SK-N-SH (cell line): ENCODE results near the gene ESPNL. TPM values are rescaled to one million over a fixed set of nuclear protein-coding genes. Genes with fewer than 3 reads are reported as not detected.

Experiments used
- CTCF ChIA-PET: fragments of 300-600, 350-600 bp; formaldehyde crosslinking; extraction: SDS; loops from one replicate; lab custom pipeline; 2021; lab: Yijun Ruan, JAX
- POLR2A ChIA-PET: fragments of 350-600 bp; sonication (Branson Sonifier 250); formaldehyde crosslinking; extraction: SDS; loops from one replicate; lab custom pipeline; 2020; ENCODE audit warnings: antibody characterized with exemption, inconsistent platforms; lab: Yijun Ruan, JAX
- DNase-seq: peaks from one replicate; pipeline ENCODE4 v3.0.0; 2012
- H2AFZ ChIP-seq: fragments of 200-600 bp; sonication (generic); 2 replicates; pipeline ENCODE4 v1.8.1; 2016; ENCODE audit warnings: antibody characterized with exemption, mild to moderate bottlenecking, low read depth
- H3F3A ChIP-seq: fragments of 200-600 bp; sonication (generic); replicated peaks from 2 replicates; pipeline ENCODE3; 2016; ENCODE audit warnings: antibody characterized with exemption, mild to moderate bottlenecking; ENCODE audit not compliant: insufficient read depth
- H3K27ac ChIP-seq, 2 experiments: fragments of 200-500 bp in 1 of 2; fragments of 200-600 bp in 1 of 2; sonication (Bioruptor generic) in 1 of 2; sonication (generic), shearing (Covaris generic) in 1 of 2; 2 replicates each; pipeline versions ENCODE4 v1.5.1 to v1.6.1; 2014 to 2016; ENCODE audit warnings: low read depth in 2 of 2, inconsistent platforms in 1 of 2, low read length in 1 of 2, mild to moderate bottlenecking in 1 of 2, mixed read lengths in 1 of 2
- H3K27me3 ChIP-seq: fragments of 200-600 bp; sonication (generic), shearing (Covaris generic); 2 replicates; pipeline ENCODE4 v1.6.1; 2016; ENCODE audit warnings: mixed run types; ENCODE audit not compliant: insufficient read depth
- H3K36me3 ChIP-seq, 2 experiments: fragments of 200-500 bp in 1 of 2; fragments of 200-600 bp in 1 of 2; sonication (Bioruptor generic) in 1 of 2; sonication (generic) in 1 of 2; replicated peaks in 1 of 2; 2 replicates each; pipeline versions ENCODE3 to v1.5.1; 2014 to 2016; ENCODE audit warnings: low read length in 1 of 2, mild to moderate bottlenecking in 1 of 2; ENCODE audit not compliant: insufficient read depth in 2 of 2, control insufficient read depth in 1 of 2
- H3K4me1 ChIP-seq, 2 experiments: fragments of 200-500 bp in 1 of 2; fragments of 200-600 bp in 1 of 2; sonication (Bioruptor generic) in 1 of 2; sonication (generic), shearing (Covaris generic) in 1 of 2; 2 replicates each; pipeline versions ENCODE4 v1.5.1 to v1.6.1; 2014 to 2016; ENCODE audit warnings: low read depth in 1 of 2, low read length in 1 of 2, mixed run types in 1 of 2; ENCODE audit not compliant: insufficient read depth in 2 of 2, control insufficient read depth in 1 of 2
- H3K4me2 ChIP-seq: fragments of 200-600 bp; sonication (generic), shearing (Covaris generic); 2 replicates; pipeline ENCODE4 v1.6.1; 2017; ENCODE audit warnings: mixed run types
- H3K4me3 ChIP-seq, 2 experiments: fragments of 200-500 bp in 1 of 2; fragments of 200-600 bp in 1 of 2; sonication (Bioruptor generic) in 1 of 2; sonication (generic), shearing (Covaris generic) in 1 of 2; 2 replicates each; pipeline versions ENCODE4 v1.5.1 to v1.8.1; 2014 to 2016; ENCODE audit warnings: low read depth in 2 of 2, inconsistent platforms in 1 of 2, low read length in 1 of 2, mild to moderate bottlenecking in 1 of 2, mixed read lengths in 1 of 2, moderate library complexity in 1 of 2
- H3K79me2 ChIP-seq: fragments of 200-600 bp; sonication (generic); 2 replicates; pipeline ENCODE4 v1.8.1; 2017; ENCODE audit warnings: mild to moderate bottlenecking; ENCODE audit not compliant: insufficient read depth
- H3K9ac ChIP-seq: fragments of 200-600 bp; sonication (generic); 2 replicates; pipeline ENCODE4 v1.6.1; 2017; ENCODE audit warnings: mixed run types
- H3K9me2 ChIP-seq: fragments of 200-600 bp; sonication (generic); 2 replicates; pipeline ENCODE4 v1.6.1; 2017; ENCODE audit warnings: mixed run types
- H3K9me3 ChIP-seq: fragments of 200-600 bp; sonication (generic); 2 replicates; pipeline ENCODE4 v1.6.1; 2017; ENCODE audit warnings: mixed run types, mild to moderate bottlenecking, moderate library complexity
- H4K20me1 ChIP-seq: fragments of 200-600 bp; sonication (generic); 2 replicates; pipeline ENCODE4 v1.6.1; 2017; ENCODE audit warnings: mild to moderate bottlenecking, mixed run types; ENCODE audit not compliant: insufficient read depth
- CHD2 ChIP-seq: fragments of 150-350 bp; IDR thresholded peaks from 2 replicates; pipeline ENCODE4 v1.6.1; 2018; ENCODE audit warnings: low read length; ENCODE audit not compliant: partially characterized antibody
- CTCF ChIP-seq: fragments of 200-600 bp; sonication (generic); IDR thresholded peaks from 2 replicates; pipeline ENCODE4 v1.6.1; 2017; ENCODE audit warnings: antibody characterized with exemption, mild to moderate bottlenecking, moderate library complexity
- EZH2phosphoT487 ChIP-seq: fragments of 200-600 bp; sonication (generic); IDR thresholded peaks from 2 replicates; pipeline ENCODE4 v1.6.1; 2017; ENCODE audit warnings: low read depth, mixed run types, mild to moderate bottlenecking, antibody characterized with exemption, moderate library complexity, borderline replicate concordance
- FOSL2 ChIP-seq: IDR thresholded peaks from 2 replicates; pipeline ENCODE4 v1.4.0; 2012; ENCODE audit warnings: low read depth, mild to moderate bottlenecking, moderate library complexity, borderline replicate concordance
- FOXJ3 ChIP-seq: sonication (generic); formaldehyde crosslinking; IDR thresholded peaks from 2 replicates; pipeline ENCODE4 v1.5.1; 2020; ENCODE audit warnings: mild to moderate bottlenecking, missing genetic modification reagents
- IRF3 ChIP-seq: fragments of 150-350 bp; IDR thresholded peaks from 2 replicates; pipeline ENCODE4 v1.6.1; 2016; ENCODE audit warnings: mild to moderate bottlenecking, low read depth, low read length
- MAX ChIP-seq: IDR thresholded peaks from 2 replicates; pipeline ENCODE4 v1.4.0; 2012; ENCODE audit warnings: low read depth
- MEF2A ChIP-seq: IDR thresholded peaks from 2 replicates; pipeline ENCODE4 v1.4.0; 2012; ENCODE audit warnings: low read depth, borderline replicate concordance
- NRF1 ChIP-seq: IDR thresholded peaks from 2 replicates; pipeline ENCODE4 v1.6.1; 2012; ENCODE audit warnings: low read depth, mild to moderate bottlenecking, low read length
- RCOR1 ChIP-seq: fragments of 150-350 bp; IDR thresholded peaks from 2 replicates; pipeline ENCODE4 v1.6.1; 2017; ENCODE audit warnings: antibody characterized with exemption, low read length
- RXRA ChIP-seq: IDR thresholded peaks from 2 replicates; pipeline ENCODE4 v1.4.0; 2012; ENCODE audit warnings: low read depth, mild to moderate bottlenecking, borderline replicate concordance
- SIN3A ChIP-seq: IDR thresholded peaks from 2 replicates; pipeline ENCODE4 v1.6.1; 2012; ENCODE audit warnings: low read depth, mild to moderate bottlenecking, low read length, moderate library complexity, borderline replicate concordance
- SMC3 ChIP-seq: IDR thresholded peaks from 2 replicates; pipeline ENCODE4 v1.6.1; 2012; ENCODE audit warnings: low read depth, low read length, improper control_type of control experiment
- TCF12 ChIP-seq: IDR thresholded peaks from 2 replicates; pipeline ENCODE4 v1.4.0; 2012
- ZBTB33 ChIP-seq: IDR thresholded peaks from 2 replicates; pipeline ENCODE4 v1.4.0; 2012; ENCODE audit warnings: low read depth, borderline replicate concordance
- WGBS: methylation state at CpG from one replicate; pipeline ENCODE4 v1.1.6; 2017; ENCODE audit warnings: low lambda C conversion rate; 5-methylcytosine and 5-hydroxymethylcytosine counted together
- polyA plus RNA-seq, 3 experiments: library from polyadenylated mRNA; depleted of rRNA; stranded (reverse); fragments of >200 nt; gene quantifications; 2 replicates each; pipeline ENCODE4 v1.2.3, GENCODE V29; 2012
- TF ChIP-seq, protein P1 (sequence below): IDR thresholded peaks from 2 replicates; pipeline ENCODE4 v1.6.1; 2012; ENCODE audit warnings: mild to moderate bottlenecking, low read depth, low read length, moderate library complexity
- TF ChIP-seq, protein P2 (sequence below): IDR thresholded peaks from 2 replicates; pipeline ENCODE4 v1.4.0; 2012; ENCODE audit warnings: low read depth, borderline replicate concordance

ESPNL gene
- polyA plus RNA-seq, 1 of the 3 experiments (the other 2 are of a cell fraction), result 0.05 TPM

- no peak for TF ChIP-seq ZBTB33
Measured at GRCh38 chr2:238123218-238123971, 23.3 kb downstream of the ESPNL start (continued).

- Histone ChIP-seq H3K4me3 (no peak overlapping the region), H3K9ac (no peak overlapping the region), H4K20me1 (no peaks in the 10 kb centered on the region), H3K9me2 (no peaks in the 10 kb centered on the region), H3K27me3 (no peaks in the 10 kb centered on the region), H3K36me3 (no peaks in the 10 kb centered on the region), H3K4me1 (no peaks in the 10 kb centered on the region), H3K9me3 (no peaks in the 10 kb centered on the region), H3K79me2 (no peaks in the 10 kb centered on the region), H2AFZ (no peak overlapping the region), H3K27ac (no peak overlapping the region), H3K4me2 (no peak overlapping the region)
- no peak for DNase-seq
- ChIA-PET POLR2A (no interaction called here), CTCF (interaction anchor here (0.9 kb wide), 1 partner anchor 11 kb away, joined by 3 read pairs; no protein-coding TSS in a partner anchor)
- WGBS, result 40% methylated on average over 2 of the region's 14 CpGs
- TF ChIP-seq IRF3 (no peak), NRF1 (no peak), CHD2 (no peak), RXRA (no peak), TCF12 (no peak), MEF2A (no peak), FOSL2 (no peak), FOXJ3 (no peak), CTCF (no peak), ZBTB33 (no peak), SMC3 (no peak), SIN3A (no peak), MAX (no peak), EZH2phosphoT487 (no peak), RCOR1 (no peak)
- TF ChIP-seq, protein P1, sequence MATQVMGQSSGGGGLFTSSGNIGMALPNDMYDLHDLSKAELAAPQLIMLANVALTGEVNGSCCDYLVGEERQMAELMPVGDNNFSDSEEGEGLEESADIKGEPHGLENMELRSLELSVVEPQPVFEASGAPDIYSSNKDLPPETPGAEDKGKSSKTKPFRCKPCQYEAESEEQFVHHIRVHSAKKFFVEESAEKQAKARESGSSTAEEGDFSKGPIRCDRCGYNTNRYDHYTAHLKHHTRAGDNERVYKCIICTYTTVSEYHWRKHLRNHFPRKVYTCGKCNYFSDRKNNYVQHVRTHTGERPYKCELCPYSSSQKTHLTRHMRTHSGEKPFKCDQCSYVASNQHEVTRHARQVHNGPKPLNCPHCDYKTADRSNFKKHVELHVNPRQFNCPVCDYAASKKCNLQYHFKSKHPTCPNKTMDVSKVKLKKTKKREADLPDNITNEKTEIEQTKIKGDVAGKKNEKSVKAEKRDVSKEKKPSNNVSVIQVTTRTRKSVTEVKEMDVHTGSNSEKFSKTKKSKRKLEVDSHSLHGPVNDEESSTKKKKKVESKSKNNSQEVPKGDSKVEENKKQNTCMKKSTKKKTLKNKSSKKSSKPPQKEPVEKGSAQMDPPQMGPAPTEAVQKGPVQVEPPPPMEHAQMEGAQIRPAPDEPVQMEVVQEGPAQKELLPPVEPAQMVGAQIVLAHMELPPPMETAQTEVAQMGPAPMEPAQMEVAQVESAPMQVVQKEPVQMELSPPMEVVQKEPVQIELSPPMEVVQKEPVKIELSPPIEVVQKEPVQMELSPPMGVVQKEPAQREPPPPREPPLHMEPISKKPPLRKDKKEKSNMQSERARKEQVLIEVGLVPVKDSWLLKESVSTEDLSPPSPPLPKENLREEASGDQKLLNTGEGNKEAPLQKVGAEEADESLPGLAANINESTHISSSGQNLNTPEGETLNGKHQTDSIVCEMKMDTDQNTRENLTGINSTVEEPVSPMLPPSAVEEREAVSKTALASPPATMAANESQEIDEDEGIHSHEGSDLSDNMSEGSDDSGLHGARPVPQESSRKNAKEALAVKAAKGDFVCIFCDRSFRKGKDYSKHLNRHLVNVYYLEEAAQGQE, result no peak
- TF ChIP-seq, protein P2, sequence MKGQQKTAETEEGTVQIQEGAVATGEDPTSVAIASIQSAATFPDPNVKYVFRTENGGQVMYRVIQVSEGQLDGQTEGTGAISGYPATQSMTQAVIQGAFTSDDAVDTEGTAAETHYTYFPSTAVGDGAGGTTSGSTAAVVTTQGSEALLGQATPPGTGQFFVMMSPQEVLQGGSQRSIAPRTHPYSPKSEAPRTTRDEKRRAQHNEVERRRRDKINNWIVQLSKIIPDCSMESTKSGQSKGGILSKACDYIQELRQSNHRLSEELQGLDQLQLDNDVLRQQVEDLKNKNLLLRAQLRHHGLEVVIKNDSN, result no peak
- TF ChIP-seq, all 33 proteins: peak for 0
- no peaks in the 10 kb centered on the region for H3F3A ChIP-seq
Measured at GRCh38 chr2:238123991-238124470, 23.9 kb downstream of the ESPNL start.
